Pancreas (tissue), 10 donors: ENCODE data around the gene PARD3. TPM values are rescaled to one million over a fixed set of nuclear protein-coding genes. Genes with fewer than 3 reads are reported as not detected.

Experiments used
- ATAC-seq, 4 donors: fragments of 200-7000 bp; cut with Tn5 transposase; one replicate each; pipeline versions ENCODE4 v1.8.0 to v1.9.1; 2020; ENCODE audit warnings: mild to moderate bottlenecking in 4 of 4, moderate library complexity in 4 of 4
- DNase-seq, 6 donors: peaks; one replicate each; pipeline ENCODE4 v3.0.0-alpha.2; 2020
- FAIRE-seq: peaks from 2 replicates; lab custom pipeline; 2012; peaks lifted over from hg19 to GRCh38; lab: Jason Lieb, UNC
- H3K27ac ChIP-seq, 4 donors: fragments of 200-600 bp; sonication (generic); 1 replicate in 3 of 4; 2 replicates in 1 of 4; pipeline versions ENCODE4 v1.5.0 to v1.8.0; 2020
- H3K27me3 ChIP-seq, 4 donors: fragments of 200-600 bp; one replicate each; pipeline ENCODE4 v1.8.0; 2021
- H3K36me3 ChIP-seq, 3 donors: fragments of 200-600 bp; sonication (generic) in 1 of 3; one replicate each; pipeline versions ENCODE4 v1.5.0 to v1.8.0; 2020 to 2021
- H3K4me1 ChIP-seq, 3 donors: fragments of 200-600 bp; one replicate each; pipeline ENCODE4 v1.8.0; 2021
- H3K4me3 ChIP-seq, 4 donors: fragments of 200-600 bp; sonication (generic) in 2 of 4; one replicate each; pipeline versions ENCODE4 v1.5.0 to v1.8.0; 2020 to 2021
- H3K9me3 ChIP-seq, 4 donors: fragments of 200-600 bp; one replicate each; pipeline ENCODE4 v1.8.0; 2021
- WGBS, 2 donors: extraction: QIAGEN DNeasy Blood & Tissue Kit; methylation state at CpG; one replicate each; pipeline ENCODE4 v1.1.7; 2013; 5-methylcytosine and 5-hydroxymethylcytosine counted together
- intact Hi-C, 3 donors: fragments of 100-400 bp; cut with DNase I; formaldehyde crosslinking; loops; one replicate each; pipeline versions ENCODE4 v1.11.1 to v1.14.2; 2022
- polyA plus RNA-seq, 2 donors: library from polyadenylated mRNA; stranded (reverse); fragments of 200-250 nt; gene quantifications; one replicate each; pipeline ENCODE4 v1.2.3, GENCODE V29; 2013
- total RNA-seq, 6 donors: library from RNA; stranded (reverse); fragmentation: NEBNext Ultra II Directional in 4 of 6; extraction: Animal tissue kit (Norgen Biotek cat#: 25700) in 4 of 6; gene quantifications; one replicate each; pipeline versions ENCODE4 v1.2.1 to v1.2.4, GENCODE V29; 2021 to 2023
- TF ChIP-seq, protein P1 (sequence below), 4 donors: fragments of 200-600 bp; sonication (generic) in 3 of 4; IDR thresholded peaks; one replicate each; pipeline versions ENCODE4 v1.5.0 to v1.8.0; 2021; ENCODE audit warnings: antibody characterized with exemption in 4 of 4
- donor health status: healthy with polysubstance abuse.
- donor health status: DM: no; HTN: no; CAD: no; lungs with moderate emphysema.
- donor health status: DM: no; HTN: no; CAD: no.
- donor health status: control.
- donor health status: control.
- donor health status: Bipolar disorder and iron deficiency.
- donor health status: DM: yes; HTN: yes; CAD: no.
- donor health status: DM: no; HTN: no; CAD: no.
- donor health status: DM: no; HTN: no; CAD: no.
- donor health status: DM: yes; HTN: yes; CAD: no.

Gene PARD3
- total and polyA plus RNA-seq, 8 donors, result 12.8 to 32.3 (median 23.4) TPM

DNA sequence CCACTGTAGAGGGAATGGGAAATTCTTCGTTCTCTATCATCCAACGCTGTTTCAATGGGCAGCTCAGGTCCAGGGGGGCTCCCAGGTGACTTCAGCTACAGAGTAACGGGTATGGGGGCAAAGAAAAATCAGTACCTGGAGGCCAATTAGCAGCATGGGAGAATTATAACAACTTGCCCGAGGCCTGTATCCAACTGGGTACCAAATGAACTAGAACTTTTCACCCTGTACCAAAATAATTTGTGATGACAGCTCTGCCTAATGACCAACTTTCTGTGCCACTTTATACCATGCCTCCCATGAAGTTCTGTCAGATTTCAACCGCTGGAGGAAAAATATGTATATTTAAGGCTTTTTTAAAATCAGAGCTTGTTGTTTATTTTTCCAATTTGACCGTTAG lies 467.1 kb downstream of the PARD3 start:
- WGBS, 2 donors, result 95 to 96% methylated on average over 6 of the region's 6 CpGs
- no peak overlapping the region for H3K4me3 ChIP-seq
- no peak for FAIRE-seq
- TF ChIP-seq, protein P1, sequence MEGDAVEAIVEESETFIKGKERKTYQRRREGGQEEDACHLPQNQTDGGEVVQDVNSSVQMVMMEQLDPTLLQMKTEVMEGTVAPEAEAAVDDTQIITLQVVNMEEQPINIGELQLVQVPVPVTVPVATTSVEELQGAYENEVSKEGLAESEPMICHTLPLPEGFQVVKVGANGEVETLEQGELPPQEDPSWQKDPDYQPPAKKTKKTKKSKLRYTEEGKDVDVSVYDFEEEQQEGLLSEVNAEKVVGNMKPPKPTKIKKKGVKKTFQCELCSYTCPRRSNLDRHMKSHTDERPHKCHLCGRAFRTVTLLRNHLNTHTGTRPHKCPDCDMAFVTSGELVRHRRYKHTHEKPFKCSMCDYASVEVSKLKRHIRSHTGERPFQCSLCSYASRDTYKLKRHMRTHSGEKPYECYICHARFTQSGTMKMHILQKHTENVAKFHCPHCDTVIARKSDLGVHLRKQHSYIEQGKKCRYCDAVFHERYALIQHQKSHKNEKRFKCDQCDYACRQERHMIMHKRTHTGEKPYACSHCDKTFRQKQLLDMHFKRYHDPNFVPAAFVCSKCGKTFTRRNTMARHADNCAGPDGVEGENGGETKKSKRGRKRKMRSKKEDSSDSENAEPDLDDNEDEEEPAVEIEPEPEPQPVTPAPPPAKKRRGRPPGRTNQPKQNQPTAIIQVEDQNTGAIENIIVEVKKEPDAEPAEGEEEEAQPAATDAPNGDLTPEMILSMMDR (IDR thresholded peaks at IDR 0.05), result no peak
- intact Hi-C loops, result no loop called here
- no peaks in the 10 kb centered on the region for H3K27me3 ChIP-seq
- H3K9me3 ChIP-seq, result no peaks in the 10 kb centered on the region
- no peaks in the 10 kb centered on the region for H3K36me3 ChIP-seq
- H3K4me1 ChIP-seq, result no peaks in the 10 kb centered on the region
- H3K27ac ChIP-seq, result no peak overlapping the region
- DNase-seq, result no peak
- no peak for ATAC-seq

- FAIRE-seq (no peak), ATAC-seq (no peak), DNase-seq (no peak)
- Histone ChIP-seq H3K9me3 (no peaks in the 10 kb centered on the region), H3K36me3 (no peaks in the 10 kb centered on the region), H3K4me3 (no peak overlapping the region), H3K27ac (no peak overlapping the region), H3K27me3 (no peaks in the 10 kb centered on the region), H3K4me1 (no peaks in the 10 kb centered on the region)
- 98 to 99% methylated on average over 3 of the region's 3 CpGs for WGBS, 2 donors
- intact Hi-C loops, result no loop called here
- TF ChIP-seq, protein P1 (IDR thresholded peaks at IDR 0.05), result no peak
Observed at GRCh38 chr10:34347131-34347530, 468.0 kb downstream of the PARD3 start.

GRCh38 chr10:34346516-34347100 lies 468.5 kb downstream of the PARD3 start:
- Histone ChIP-seq H3K4me1 (no peaks in the 10 kb centered on the region), H3K27me3 (no peaks in the 10 kb centered on the region), H3K4me3 (no peak overlapping the region), H3K27ac (no peak overlapping the region), H3K36me3 (no peaks in the 10 kb centered on the region), H3K9me3 (no peaks in the 10 kb centered on the region)
- FAIRE-seq (no peak), DNase-seq (no peak), ATAC-seq (peak in 3 of 4 donors; percentile 46 to 76 (median 65))
- TF ChIP-seq, protein P1 (IDR thresholded peaks at IDR 0.05), result no peak
- intact Hi-C loops, result no loop called here
- 38 to 41% methylated on average over 1 of the region's 1 CpG for WGBS, 2 donors

GRCh38 chr10:34345383-34345782 lies 469.7 kb downstream of the PARD3 start:
- Histone ChIP-seq H3K27ac (no peak overlapping the region), H3K36me3 (no peaks in the 10 kb centered on the region), H3K4me3 (no peak overlapping the region), H3K27me3 (no peaks in the 10 kb centered on the region), H3K9me3 (no peaks in the 10 kb centered on the region), H3K4me1 (no peaks in the 10 kb centered on the region)
- intact Hi-C loops, result no loop called here
- DNase-seq, result no peak
- no peak for FAIRE-seq
- no peak for ATAC-seq
- WGBS, 2 donors, result 62 to 64% methylated on average over 5 of the region's 5 CpGs
- TF ChIP-seq, protein P1 (IDR thresholded peaks at IDR 0.05), result no peak

GRCh38 chr10:34343764-34344163 lies 471.3 kb downstream of the PARD3 start:
- Histone ChIP-seq H3K36me3 (no peaks in the 10 kb centered on the region), H3K9me3 (no peaks in the 10 kb centered on the region), H3K27me3 (no peaks in the 10 kb centered on the region), H3K27ac (no peak overlapping the region), H3K4me1 (no peaks in the 10 kb centered on the region), H3K4me3 (no peak overlapping the region)
- no peak for DNase-seq
- intact Hi-C loops, result no loop called here
- TF ChIP-seq, protein P1 (IDR thresholded peaks at IDR 0.05), result no peak
- ATAC-seq, result no peak
- peak; percentile 26 for FAIRE-seq
- WGBS, 2 donors, result 51 to 52% methylated on average over 1 of the region's 1 CpG
